ENCODE data around the gene MRPS24.

DNA sequence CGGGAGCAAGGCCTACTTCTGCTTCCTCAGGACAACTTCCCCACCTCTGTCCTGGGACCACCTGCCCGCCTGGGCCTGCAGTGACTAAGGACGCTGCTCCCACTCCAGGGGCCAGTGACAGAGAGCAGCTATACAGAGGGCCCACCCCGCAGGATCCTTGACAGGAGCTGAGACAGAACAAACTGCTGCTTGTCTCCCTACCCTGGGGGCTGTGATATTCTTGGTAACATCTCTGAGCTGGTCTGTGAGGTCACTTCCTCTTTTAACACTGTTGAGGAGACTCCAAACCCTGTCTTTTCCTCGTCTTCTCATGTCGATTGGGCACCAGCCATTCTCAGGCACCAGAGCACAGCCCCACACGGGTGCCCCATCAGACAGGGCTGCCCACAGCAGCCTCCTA, 6.9 kb upstream of the MRPS24 start:
- TF ChIP-seq, protein P1, sequence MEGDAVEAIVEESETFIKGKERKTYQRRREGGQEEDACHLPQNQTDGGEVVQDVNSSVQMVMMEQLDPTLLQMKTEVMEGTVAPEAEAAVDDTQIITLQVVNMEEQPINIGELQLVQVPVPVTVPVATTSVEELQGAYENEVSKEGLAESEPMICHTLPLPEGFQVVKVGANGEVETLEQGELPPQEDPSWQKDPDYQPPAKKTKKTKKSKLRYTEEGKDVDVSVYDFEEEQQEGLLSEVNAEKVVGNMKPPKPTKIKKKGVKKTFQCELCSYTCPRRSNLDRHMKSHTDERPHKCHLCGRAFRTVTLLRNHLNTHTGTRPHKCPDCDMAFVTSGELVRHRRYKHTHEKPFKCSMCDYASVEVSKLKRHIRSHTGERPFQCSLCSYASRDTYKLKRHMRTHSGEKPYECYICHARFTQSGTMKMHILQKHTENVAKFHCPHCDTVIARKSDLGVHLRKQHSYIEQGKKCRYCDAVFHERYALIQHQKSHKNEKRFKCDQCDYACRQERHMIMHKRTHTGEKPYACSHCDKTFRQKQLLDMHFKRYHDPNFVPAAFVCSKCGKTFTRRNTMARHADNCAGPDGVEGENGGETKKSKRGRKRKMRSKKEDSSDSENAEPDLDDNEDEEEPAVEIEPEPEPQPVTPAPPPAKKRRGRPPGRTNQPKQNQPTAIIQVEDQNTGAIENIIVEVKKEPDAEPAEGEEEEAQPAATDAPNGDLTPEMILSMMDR (IDR thresholded peaks at IDR 0.05; ENCODE audit: low read depth, low read length), result no peak
- TF ChIP-seq MAX (IDR thresholded peaks at IDR 0.05; ENCODE audit: low read depth, low read length), result no peak
